ENCODE data around the gene PRRC2B. TPM values are rescaled to one million over a fixed set of nuclear protein-coding genes. Genes with fewer than 3 reads are reported as not detected.

PRRC2B gene
- total and polyA plus RNA-seq, 11 donors: 59.9 to 193 (median 118) TPM

DNA sequence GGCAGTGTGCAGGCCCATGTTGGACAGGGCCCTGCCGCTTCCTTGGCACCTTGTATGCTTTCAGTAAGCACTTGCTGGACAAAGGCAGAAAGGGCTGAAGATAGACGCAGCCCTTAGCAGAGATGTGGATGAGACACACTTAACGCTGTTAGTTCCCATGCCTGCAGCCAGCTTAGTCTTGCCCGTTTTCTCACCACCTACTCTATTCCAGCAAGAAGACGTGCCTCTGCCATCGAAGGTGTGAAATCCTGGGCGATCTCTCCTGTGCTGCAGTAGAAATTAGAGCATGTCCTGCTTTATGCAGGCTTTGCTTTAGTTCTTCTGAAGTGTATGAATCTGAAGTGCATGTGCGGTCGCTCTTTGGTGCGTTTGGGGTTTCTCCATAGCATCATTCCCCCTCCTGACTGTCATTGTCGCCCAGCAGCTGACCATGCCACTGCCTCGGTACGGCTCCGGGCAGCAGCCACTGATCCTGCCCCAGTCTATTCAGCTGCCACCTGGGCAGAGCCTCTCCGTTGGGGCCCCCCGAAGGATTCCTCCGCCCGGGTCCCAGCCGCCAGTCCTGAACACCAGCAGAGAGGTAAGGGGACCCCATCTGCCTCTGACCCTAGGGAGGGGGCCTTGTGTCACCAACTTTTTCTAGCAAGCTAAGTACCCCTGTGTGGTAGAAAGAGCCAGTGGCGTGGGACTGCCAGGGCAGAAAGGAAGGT lies 97.3 kb downstream of the PRRC2B start:
- ATAC-seq (no peak), DNase-seq (peak in 1 of 5 donors; percentile 47)
- Histone ChIP-seq H3K36me3 (peaks cover 2 to 100% (median 100%) of the 10 kb centered on the region in 9 donors), H3K9me3 (no peaks in the 10 kb centered on the region), H3K4me1 (peaks cover 0 to 12% (median 0%) of the 10 kb centered on the region in 12 donors), H3K4me3 (no peak overlapping the region), H3K27me3 (no peaks in the 10 kb centered on the region), H3K27ac (no peak overlapping the region)
- TF ChIP-seq POLR2A (IDR thresholded peaks at IDR 0.05): no peak
- TF ChIP-seq, protein P1, sequence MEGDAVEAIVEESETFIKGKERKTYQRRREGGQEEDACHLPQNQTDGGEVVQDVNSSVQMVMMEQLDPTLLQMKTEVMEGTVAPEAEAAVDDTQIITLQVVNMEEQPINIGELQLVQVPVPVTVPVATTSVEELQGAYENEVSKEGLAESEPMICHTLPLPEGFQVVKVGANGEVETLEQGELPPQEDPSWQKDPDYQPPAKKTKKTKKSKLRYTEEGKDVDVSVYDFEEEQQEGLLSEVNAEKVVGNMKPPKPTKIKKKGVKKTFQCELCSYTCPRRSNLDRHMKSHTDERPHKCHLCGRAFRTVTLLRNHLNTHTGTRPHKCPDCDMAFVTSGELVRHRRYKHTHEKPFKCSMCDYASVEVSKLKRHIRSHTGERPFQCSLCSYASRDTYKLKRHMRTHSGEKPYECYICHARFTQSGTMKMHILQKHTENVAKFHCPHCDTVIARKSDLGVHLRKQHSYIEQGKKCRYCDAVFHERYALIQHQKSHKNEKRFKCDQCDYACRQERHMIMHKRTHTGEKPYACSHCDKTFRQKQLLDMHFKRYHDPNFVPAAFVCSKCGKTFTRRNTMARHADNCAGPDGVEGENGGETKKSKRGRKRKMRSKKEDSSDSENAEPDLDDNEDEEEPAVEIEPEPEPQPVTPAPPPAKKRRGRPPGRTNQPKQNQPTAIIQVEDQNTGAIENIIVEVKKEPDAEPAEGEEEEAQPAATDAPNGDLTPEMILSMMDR (IDR thresholded peaks at IDR 0.05): no peak
- WGBS, 4 donors: 88 to 93% (median 92%) methylated on average over 20 of the region's 20 CpGs
- intact Hi-C loops (cut with DNase I): no loop called here

DNA sequence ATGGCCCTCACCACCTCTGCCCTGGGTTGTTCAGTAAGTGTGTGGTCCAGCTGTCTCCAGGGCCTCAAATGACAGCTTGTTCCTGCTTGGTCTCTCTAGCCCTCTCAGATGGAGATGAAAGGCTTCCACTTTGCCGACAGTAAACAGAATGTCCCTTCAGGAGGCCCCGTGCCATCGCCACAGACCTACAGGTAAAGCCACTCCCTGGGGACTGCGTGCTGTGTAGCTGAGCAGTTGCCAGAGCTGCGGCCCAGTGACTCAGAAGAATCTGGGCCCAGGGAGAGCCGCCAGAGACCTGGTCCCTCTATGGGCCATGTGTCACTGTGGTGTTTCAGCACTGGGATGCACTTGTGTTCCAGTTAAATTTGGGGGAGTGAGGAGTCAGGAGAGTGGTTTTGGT lies 98.2 kb downstream of the PRRC2B start:
- intact Hi-C loops (cut with DNase I): no loop called here
- H3K9me3 ChIP-seq: no peaks in the 10 kb centered on the region
- TF ChIP-seq POLR2A (IDR thresholded peaks at IDR 0.05): no peak
- TF ChIP-seq, protein P1 (IDR thresholded peaks at IDR 0.05): no peak
- no peak overlapping the region for H3K4me3 ChIP-seq
- H3K27me3 ChIP-seq: no peaks in the 10 kb centered on the region
- H3K27ac ChIP-seq: no peak overlapping the region
- 67 to 91% (median 82%) methylated on average over 5 to 6 of the region's 6 CpGs for WGBS, 4 donors
- peak in 1 of 5 donors; percentile 47 for DNase-seq
- peaks cover 0 to 4% (median 0%) of the 10 kb centered on the region in 12 donors for H3K4me1 ChIP-seq
- peaks cover 5 to 100% (median 100%) of the 10 kb centered on the region in 9 donors for H3K36me3 ChIP-seq
- no peak for ATAC-seq

- 90 to 93% (median 92%) methylated on average over 22 of the region's 22 CpGs for WGBS, 4 donors
- no peak for TF ChIP-seq POLR2A (IDR thresholded peaks at IDR 0.05)
- TF ChIP-seq, protein P1 (IDR thresholded peaks at IDR 0.05): no peak
- intact Hi-C loops (cut with DNase I): no loop called here
- Histone ChIP-seq H3K36me3 (peaks cover 5 to 100% (median 99%) of the 10 kb centered on the region in 9 donors), H3K4me3 (no peak overlapping the region), H3K4me1 (no peaks in the 10 kb centered on the region), H3K9me3 (no peaks in the 10 kb centered on the region), H3K27ac (no peak overlapping the region), H3K27me3 (no peaks in the 10 kb centered on the region)
- no peak for ATAC-seq
- peak in 1 of 5 donors; percentile 60 for DNase-seq
Observed at GRCh38 chr9:131494296-131494870, 100.5 kb downstream of the PRRC2B start.

- TF ChIP-seq, protein P1 (IDR thresholded peaks at IDR 0.05): no peak
- TF ChIP-seq POLR2A (IDR thresholded peaks at IDR 0.05): no peak
- 84 to 90% (median 87%) methylated on average over 22 of the region's 22 CpGs for WGBS, 4 donors
- peaks cover 5 to 99% (median 92%) of the 10 kb centered on the region in 9 donors for H3K36me3 ChIP-seq
- no peaks in the 10 kb centered on the region for H3K27me3 ChIP-seq
- intact Hi-C loops (cut with DNase I): no loop called here
- no peak overlapping the region for H3K4me3 ChIP-seq
- no peaks in the 10 kb centered on the region for H3K4me1 ChIP-seq
- ATAC-seq (no peak), DNase-seq (peak in 1 of 5 donors; percentile 39)
- no peaks in the 10 kb centered on the region for H3K9me3 ChIP-seq
- H3K27ac ChIP-seq: no peak overlapping the region
Observed at GRCh38 chr9:131495785-131496184, 101.9 kb downstream of the PRRC2B start.
